SK-N-MC (cell line): ENCODE results near the gene ARHGEF17.

Source experiments
- EZH2 ChIP-seq: fragments of 200-600 bp; sonication (generic); IDR thresholded peaks from one replicate; pipeline ENCODE4 v1.6.1; 2017; ENCODE audit warnings: antibody characterized with exemption
- FOXP2 ChIP-seq: optimal IDR thresholded peaks from 2 replicates; pipeline ENCODE3; 2011; ENCODE audit warnings: mild to moderate bottlenecking, moderate library complexity; ENCODE audit not compliant: insufficient read depth; ENCODE audit errors: extremely low read length, control extremely low read depth
- POLR2AphosphoS5 ChIP-seq: IDR thresholded peaks from 2 replicates; pipeline ENCODE4 v1.6.1; 2012; ENCODE audit warnings: mild to moderate bottlenecking, low read depth, low read length, borderline replicate concordance

GRCh38 chr11:73379189-73379880 lies 71.3 kb downstream of the ARHGEF17 start:
- TF ChIP-seq FOXP2 (no peak), POLR2AphosphoS5 (no peak), EZH2 (no peak)
